HG03378 (cell line): ENCODE data around the gene BRK1.
"Not testable (repeated sequence)": the region's sequence is repeated elsewhere in the genome, so short reads cannot be mapped to it uniquely, and the experiment has no call there.

Source experiments
- ATAC-seq: cut with Tn5 transposase; IDR thresholded peaks from one replicate; pipeline ENCODE4 v1.9.1; 2021; ENCODE audit warnings: mild to moderate bottlenecking, moderate library complexity; ENCODE audit not compliant: unreplicated experiment

BRK1 gene

GRCh38 chr3:10142707-10143560, 27.5 kb downstream of the BRK1 start:
- ATAC-seq = no peak

GRCh38 chr3:10145685-10146084, 30.2 kb downstream of the BRK1 start:
- no peak for ATAC-seq

GRCh38 chr3:10149226-10149625, 33.8 kb downstream of the BRK1 start:
- no peak for ATAC-seq

- no peak for ATAC-seq
Observed at GRCh38 chr3:10150987-10151386, 35.5 kb downstream of the BRK1 start.

GRCh38 chr3:10154335-10155122, 39.1 kb downstream of the BRK1 start:
- no peak for ATAC-seq

- no peak for ATAC-seq
Observed at GRCh38 chr3:10155123-10155472, 39.6 kb downstream of the BRK1 start.

GRCh38 chr3:10155658-10156057, 40.2 kb downstream of the BRK1 start:
- no peak for ATAC-seq

GRCh38 chr3:10157031-10157430, 41.6 kb downstream of the BRK1 start:
- no peak for ATAC-seq

- not testable (repeated sequence) for ATAC-seq
Observed at GRCh38 chr3:10158555-10158954, 43.1 kb downstream of the BRK1 start.

GRCh38 chr3:10160346-10160745, 44.9 kb downstream of the BRK1 start:
- ATAC-seq = no peak

GRCh38 chr3:10160925-10161324, 45.5 kb downstream of the BRK1 start:
- ATAC-seq = no peak

- no peak for ATAC-seq
Observed at GRCh38 chr3:10162185-10162584, 46.7 kb downstream of the BRK1 start.

- not testable (repeated sequence) for ATAC-seq
Observed at GRCh38 chr3:10164201-10164545, 48.7 kb downstream of the BRK1 start.

GRCh38 chr3:10164546-10165393, 49.3 kb downstream of the BRK1 start, which contains the start of gene IRAK2:
Gene IRAK2 (plus strand): TSS chr3:10164919. CDS start chr3:10164955, 36 bp downstream.
- no peak for ATAC-seq

- ATAC-seq = no peak
Observed at GRCh38 chr3:10166213-10166604, 50.7 kb downstream of the BRK1 start.

GRCh38 chr3:10169000-10169496, 53.6 kb downstream of the BRK1 start:
- no peak for ATAC-seq

GRCh38 chr3:10170915-10171478, 55.5 kb downstream of the BRK1 start:
- ATAC-seq = no peak

GRCh38 chr3:10173095-10173925, 57.8 kb downstream of the BRK1 start:
- no peak for ATAC-seq

GRCh38 chr3:10173926-10174435, 58.5 kb downstream of the BRK1 start:
- ATAC-seq = no peak

GRCh38 chr3:10175334-10175733, 59.9 kb downstream of the BRK1 start:
- not testable (repeated sequence) for ATAC-seq
